ENCODE measurements around the gene CCDC167. TPM values are rescaled to one million over a fixed set of nuclear protein-coding genes. Genes with fewer than 3 reads are reported as not detected.
"Not testable (repeated sequence)": the region's sequence is repeated elsewhere in the genome, so short reads cannot be mapped to it uniquely, and the experiment has no call there.

CCDC167 gene
- total RNA-seq, 6 experiments from 2014 or later = 19.0 to 23.8 (median 22.4) TPM

- H3K27ac Mint-ChIP-seq = peak overlapping the region; percentile 98
- peaks cover 64% of the 10 kb centered on the region for H3K4me1 Mint-ChIP-seq (ENCODE audit: low read depth)
- peak overlapping the region; percentile 71 for H3K4me3 Mint-ChIP-seq
- H3K27me3 Mint-ChIP-seq (ENCODE audit: insufficient read depth) = peaks cover 2% of the 10 kb centered on the region
- H3K9me3 Mint-ChIP-seq = no peaks in the 10 kb centered on the region
- H3K36me3 Mint-ChIP-seq (ENCODE audit: low read depth) = peaks cover 62% of the 10 kb centered on the region
- DNase-seq = peak; percentile 86
- no peak for TF ChIP-seq CTCF (IDR thresholded peaks at IDR 0.05)
Measured at GRCh38 chr6:37456126-37456525, 43.6 kb downstream of the CCDC167 start.

GRCh38 chr6:37454420-37455140 is 45.1 kb downstream of the CCDC167 start:
- Mint-ChIP-seq H3K4me1 (ENCODE audit: low read depth) (peaks cover 65% of the 10 kb centered on the region), H3K27ac (peak overlapping the region; percentile 98), H3K9me3 (no peaks in the 10 kb centered on the region), H3K27me3 (ENCODE audit: insufficient read depth) (peaks cover 2% of the 10 kb centered on the region), H3K4me3 (peak overlapping the region; percentile 27; the same call in 1 of the 2 replicates), H3K36me3 (ENCODE audit: low read depth) (peaks cover 56% of the 10 kb centered on the region)
- no peak for TF ChIP-seq CTCF (IDR thresholded peaks at IDR 0.05)
- peak; percentile 32 for DNase-seq

GRCh38 chr6:37452522-37452921 is 47.2 kb downstream of the CCDC167 start:
- H3K36me3 Mint-ChIP-seq (ENCODE audit: low read depth) = peaks cover 46% of the 10 kb centered on the region
- H3K9me3 Mint-ChIP-seq = no peaks in the 10 kb centered on the region
- DNase-seq = no peak
- peaks cover 2% of the 10 kb centered on the region for H3K27me3 Mint-ChIP-seq (ENCODE audit: insufficient read depth)
- no peak for TF ChIP-seq CTCF (IDR thresholded peaks at IDR 0.05)
- H3K4me1 Mint-ChIP-seq (ENCODE audit: low read depth) = peaks cover 61% of the 10 kb centered on the region
- peak overlapping the region; percentile 77 for H3K27ac Mint-ChIP-seq
- H3K4me3 Mint-ChIP-seq = no peak overlapping the region

DNA sequence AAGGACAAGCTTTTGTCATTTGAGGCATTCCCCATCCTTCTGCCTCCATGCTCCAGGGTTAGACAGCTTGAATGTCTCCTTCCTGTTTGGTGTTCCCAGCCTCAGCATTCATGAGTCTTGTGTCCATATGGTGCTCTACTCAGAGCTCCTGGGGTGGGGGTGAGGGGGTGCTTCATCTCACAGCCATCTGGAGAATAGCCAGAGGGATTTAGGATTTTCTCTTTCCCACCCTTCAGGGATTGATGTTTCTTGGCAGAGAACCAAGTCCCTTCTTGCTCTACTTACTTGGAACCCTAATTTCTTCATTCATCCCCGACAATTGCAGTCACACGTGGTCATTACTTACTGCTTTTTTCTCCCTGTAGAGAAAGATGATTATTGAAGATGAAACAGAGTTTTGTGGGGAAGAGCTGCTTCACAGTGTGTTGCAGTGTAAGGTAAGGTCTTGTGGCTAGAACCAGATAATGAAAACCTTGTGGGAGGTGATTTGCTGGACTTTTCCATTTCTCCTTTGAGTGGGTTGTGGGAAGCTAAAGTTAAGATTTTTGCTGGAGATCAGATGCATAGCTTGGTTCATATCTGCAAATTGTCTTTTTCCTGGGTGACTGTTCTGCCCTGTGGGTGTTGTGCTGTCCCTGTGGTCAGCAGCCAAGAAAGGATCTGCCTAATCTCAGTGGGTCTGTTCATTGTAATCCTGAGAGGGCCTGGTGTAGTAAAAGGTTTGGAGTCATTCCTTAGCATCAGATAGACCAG is 48.1 kb downstream of the CCDC167 start:
- no peaks in the 10 kb centered on the region for H3K9me3 Mint-ChIP-seq
- no peaks in the 10 kb centered on the region for H3K27me3 Mint-ChIP-seq (ENCODE audit: insufficient read depth)
- TF ChIP-seq CTCF (IDR thresholded peaks at IDR 0.05) = no peak
- H3K27ac Mint-ChIP-seq = peak overlapping the region; percentile 77
- H3K36me3 Mint-ChIP-seq (ENCODE audit: low read depth) = peaks cover 48% of the 10 kb centered on the region
- peaks cover 52% of the 10 kb centered on the region for H3K4me1 Mint-ChIP-seq (ENCODE audit: low read depth)
- peak; percentile 48 for DNase-seq
- H3K4me3 Mint-ChIP-seq = no peak overlapping the region

DNA sequence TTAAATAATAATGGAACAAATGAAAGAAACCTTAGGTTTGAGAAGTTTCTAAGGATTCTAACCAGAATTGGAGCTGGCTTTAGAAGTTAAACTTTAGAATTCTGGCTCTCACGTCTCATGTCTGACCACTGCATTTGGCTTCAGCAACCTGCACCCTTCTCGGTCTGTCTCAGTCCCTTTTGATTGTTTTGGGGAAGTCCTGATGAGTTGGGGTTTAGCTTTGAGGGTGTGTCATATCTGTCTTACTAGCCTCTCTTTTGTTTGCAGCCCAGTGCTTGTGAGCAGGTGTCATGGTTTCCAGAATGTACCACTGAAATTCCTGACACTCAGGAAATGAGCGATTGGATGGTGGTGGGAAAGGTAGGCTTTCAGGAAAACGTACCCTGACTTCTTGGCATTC is 49.7 kb downstream of the CCDC167 start:
- no peak overlapping the region for H3K4me3 Mint-ChIP-seq
- no peak for TF ChIP-seq CTCF (IDR thresholded peaks at IDR 0.05)
- H3K4me1 Mint-ChIP-seq (ENCODE audit: low read depth) = peaks cover 36% of the 10 kb centered on the region
- peaks cover 45% of the 10 kb centered on the region for H3K36me3 Mint-ChIP-seq (ENCODE audit: low read depth)
- no peaks in the 10 kb centered on the region for H3K9me3 Mint-ChIP-seq
- H3K27ac Mint-ChIP-seq = no peak overlapping the region
- DNase-seq = no peak
- no peaks in the 10 kb centered on the region for H3K27me3 Mint-ChIP-seq (ENCODE audit: insufficient read depth)

DNA sequence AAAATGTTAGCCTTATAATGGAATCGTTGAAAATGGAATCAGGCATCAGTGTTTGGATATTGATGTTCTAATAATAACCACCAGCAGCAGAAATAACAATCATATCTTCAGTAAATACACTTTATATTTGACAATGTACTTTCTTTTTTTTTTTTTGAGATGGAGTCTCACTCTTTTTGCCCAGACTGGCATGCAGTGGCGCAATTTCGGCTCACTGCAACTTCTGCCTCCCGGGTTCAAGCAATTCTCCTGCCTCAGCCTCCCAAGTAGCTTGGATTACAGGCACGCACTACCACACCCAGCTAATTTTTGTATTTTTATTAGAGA is 56.5 kb downstream of the CCDC167 start:
- not testable (repeated sequence) for DNase-seq; H3K27me3 Mint-ChIP-seq (ENCODE audit: insufficient read depth); H3K9me3 Mint-ChIP-seq
- peaks cover 22% of the 10 kb centered on the region for H3K4me1 Mint-ChIP-seq (ENCODE audit: low read depth)
- H3K36me3 Mint-ChIP-seq (ENCODE audit: low read depth) = peaks cover 26% of the 10 kb centered on the region
- peak overlapping the region; percentile 41; the same call in 1 of the 2 replicates for H3K27ac Mint-ChIP-seq
- peak overlapping the region; percentile 44; the same call in 1 of the 2 replicates for H3K4me3 Mint-ChIP-seq
